ENCODE data around the gene RFX2.
"Not testable (repeated sequence)": the region's sequence is repeated elsewhere in the genome, so short reads cannot be mapped to it uniquely, and the experiment has no call there.

The RFX2 gene

DNA sequence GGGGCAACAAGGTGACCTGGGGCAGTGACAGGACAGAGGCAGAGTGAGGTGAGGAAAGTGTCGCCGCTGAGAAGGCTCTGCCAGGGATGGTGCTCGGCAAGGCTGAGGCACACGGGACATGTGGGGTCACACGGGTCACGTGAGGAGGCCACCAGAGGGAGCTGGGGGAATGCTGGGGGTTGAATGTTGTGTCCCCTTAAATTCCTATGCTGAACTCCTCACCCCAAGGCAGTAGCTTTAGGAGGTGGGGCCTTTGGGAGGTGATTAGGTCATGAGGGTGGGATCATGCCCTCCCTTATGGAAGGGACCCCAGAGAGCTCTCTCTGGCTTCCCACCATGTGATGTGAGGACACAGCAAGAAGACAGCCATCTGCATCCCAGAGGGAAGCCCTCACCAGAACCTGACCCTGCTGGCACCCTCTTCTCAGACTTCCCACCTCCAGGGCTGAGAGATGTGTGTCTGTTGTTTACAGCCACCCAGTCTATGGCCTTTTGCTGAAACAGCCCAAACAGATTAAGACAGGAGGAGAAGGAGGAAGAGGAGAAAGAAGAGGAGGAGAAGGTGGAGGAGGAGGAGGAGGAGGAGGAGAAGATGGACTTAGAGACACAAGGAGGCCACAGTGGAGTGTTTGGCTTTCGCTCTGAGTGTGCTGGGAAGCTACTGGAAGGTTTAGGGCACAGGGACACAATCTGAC is 35.4 kb downstream of the RFX2 start:
- DNase-seq = no peak

DNA sequence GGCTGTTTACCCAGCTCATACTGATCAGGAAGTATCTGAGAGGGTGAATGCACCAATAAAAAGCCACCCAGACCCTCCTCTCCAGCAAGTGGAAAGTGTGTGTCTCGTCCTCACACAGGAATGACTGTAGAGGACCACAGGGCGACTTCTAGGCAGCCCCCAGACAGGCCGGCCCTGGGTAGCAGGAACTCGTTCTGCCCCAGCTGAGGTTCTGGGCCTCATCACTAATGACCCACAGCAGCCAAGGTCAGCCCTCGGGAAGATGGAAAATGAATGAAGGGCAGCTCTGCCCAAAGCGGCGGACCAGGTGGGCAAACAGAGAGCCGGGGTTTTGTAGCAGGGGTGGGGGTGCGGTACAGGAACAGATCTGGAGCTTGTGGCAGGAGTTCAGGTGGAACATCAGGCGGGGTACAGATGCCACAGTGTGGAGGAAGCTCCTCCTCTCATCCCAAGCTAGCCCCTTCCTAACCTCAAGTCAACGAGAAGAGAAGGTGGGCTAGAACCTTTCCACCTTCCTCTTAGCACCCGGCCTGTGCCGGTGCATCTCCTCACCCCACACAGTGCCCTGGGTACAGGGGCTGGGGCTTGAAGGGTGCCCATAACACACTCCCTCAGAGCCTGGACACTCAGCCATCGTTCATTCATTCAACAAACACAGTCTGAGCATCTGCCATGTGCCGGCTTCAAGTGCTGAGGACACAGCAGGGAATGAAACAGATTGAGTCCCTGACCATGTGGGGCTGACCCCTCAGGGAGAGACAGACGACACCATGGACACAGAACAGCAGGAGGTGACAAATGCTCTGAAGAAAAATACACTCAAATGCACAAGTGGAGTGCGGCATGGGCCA is 36.2 kb downstream of the RFX2 start:
- no peak for DNase-seq

DNA sequence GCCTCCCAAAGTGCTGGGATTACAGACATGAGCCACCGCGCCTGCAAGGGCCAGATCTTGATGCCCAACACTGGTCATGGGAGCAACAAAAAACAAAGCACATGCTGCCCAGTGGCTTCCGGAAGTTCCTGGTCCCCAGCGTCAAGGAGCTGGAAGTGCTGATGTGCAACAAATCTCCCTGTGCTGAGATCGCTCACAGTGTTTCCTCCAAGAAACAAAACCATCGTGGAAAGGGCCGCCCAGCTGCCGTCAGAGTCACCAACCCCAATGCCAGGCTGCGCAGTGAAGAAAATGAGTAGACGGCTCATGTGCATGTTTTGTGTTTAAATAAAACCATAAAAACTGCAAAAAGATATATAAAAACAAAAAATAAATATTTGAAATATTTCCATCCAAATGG is 37.1 kb downstream of the RFX2 start:
- DNase-seq = not testable (repeated sequence)

DNA sequence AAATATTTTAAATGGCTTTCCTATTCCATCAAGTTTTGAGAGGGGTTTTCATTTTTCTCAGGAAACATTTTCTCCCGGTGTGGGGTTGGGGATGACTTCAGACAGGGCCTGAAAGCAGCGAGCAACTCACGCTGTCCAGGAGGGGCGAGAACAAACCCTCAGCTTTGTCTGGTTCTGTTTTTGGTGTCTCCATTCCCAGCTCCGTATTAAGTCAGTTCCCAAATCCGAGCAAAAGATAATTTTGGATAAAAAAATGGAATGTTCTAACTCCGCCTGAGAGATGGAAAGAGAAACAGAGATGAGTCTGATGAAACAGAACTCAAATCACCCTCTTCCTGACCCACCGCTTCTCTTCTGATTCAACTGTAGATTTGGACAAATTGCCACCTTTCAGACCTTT is 38.4 kb downstream of the RFX2 start:
- DNase-seq = no peak

DNA sequence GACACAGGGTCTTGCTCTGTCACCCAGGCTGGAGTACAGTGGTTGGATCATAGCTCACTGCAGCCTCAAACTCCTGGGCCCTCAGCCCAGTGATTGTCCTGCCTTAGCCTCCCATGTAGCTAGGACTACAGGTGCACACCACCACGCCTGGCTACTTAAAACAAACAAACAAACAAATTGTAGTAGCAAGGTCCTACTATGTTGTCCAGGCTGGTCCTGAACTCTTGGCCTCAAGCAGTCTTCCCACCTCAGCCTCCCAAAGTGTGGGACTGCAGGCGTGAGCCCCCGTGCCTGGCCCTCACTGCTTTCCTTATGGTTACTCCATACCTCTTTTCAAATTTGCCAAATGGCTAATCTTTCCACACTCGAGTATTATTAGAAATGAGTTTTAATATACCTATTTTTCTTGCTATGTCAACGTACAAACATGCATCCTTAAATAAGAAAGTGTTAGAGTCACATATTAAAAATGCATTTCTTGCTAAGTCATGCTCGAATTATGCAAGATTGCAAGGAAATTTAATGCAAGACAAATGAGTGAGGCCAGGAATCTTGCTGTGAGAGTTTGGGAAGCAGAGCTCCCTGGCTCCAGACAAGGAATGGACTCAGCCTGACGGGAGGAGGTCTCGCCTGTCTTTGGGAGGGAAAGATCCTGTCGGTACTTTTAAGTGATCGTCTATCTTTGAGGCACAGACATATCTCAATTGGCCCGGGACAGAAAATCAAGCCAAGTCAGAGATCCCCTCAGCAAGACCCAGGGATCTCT is 39.4 kb downstream of the RFX2 start:
- DNase-seq = peak; percentile 94

DNA sequence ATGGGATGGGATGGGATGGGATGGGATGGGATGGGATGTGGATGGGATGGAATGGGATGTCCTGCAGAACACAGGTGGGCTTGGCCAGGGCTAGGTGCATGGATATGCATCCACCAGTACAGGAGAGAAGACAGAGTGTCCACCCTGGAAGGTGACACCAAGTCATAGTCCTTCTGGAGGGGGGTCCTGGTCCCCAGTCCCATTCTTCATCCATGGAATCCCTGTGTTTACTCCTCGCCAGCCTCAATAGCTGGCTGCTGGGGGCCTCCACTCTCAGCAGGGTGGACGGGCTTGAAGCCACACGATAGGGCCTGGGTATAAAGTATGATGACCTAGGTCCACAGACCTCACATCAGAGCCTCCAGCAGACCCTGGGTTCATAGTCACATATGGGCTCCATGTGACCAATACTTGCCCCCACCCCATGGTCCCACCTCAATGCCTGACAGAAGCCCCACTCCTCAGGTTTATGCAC is 40.1 kb downstream of the RFX2 start:
- no peak for DNase-seq

DNA sequence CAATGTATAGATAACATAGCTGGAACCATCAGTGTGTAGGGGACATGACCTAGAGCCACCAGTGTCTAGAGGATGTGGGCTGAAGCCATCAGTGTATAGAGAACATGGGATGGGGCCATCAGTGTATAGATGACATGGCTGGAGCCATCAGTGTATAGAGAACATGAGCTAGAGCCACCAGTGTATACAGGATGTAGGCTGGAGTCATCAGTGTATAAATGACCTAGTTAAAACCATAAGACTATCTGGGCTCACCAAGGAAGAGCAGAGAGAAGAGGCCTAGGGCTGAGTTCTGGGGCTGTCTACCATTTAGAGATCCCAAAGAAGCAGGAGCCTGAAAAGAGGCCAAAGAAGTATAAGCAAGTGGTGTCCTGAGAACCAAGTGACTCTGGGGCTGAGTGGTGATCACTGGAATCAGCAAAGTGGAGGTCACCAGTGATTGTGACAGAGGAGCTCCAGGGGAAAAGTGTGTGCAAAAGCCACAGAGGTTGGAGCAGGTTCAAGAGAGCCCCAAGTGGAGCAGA is 41.0 kb downstream of the RFX2 start:
- no peak for DNase-seq

DNA sequence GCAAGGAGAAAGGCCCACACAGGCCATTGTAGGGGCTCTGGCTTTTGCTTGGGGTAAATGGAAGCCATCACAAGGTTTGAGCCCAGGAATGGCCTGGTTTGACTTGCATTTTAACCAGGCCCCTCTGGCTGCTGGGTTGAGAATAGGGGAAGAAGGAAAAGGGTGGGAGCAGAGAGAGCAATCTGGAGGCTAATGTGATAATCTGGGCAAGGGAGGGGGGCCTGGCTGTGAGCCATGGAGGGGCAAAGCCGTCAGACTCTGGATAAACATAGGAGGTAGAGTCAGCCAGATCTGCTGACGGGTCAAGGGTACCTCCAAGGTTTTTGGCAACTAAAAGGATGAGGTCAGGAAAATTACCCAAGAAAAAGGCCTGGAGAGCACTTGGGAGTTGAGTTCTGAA is 41.6 kb downstream of the RFX2 start:
- DNase-seq = no peak

DNA sequence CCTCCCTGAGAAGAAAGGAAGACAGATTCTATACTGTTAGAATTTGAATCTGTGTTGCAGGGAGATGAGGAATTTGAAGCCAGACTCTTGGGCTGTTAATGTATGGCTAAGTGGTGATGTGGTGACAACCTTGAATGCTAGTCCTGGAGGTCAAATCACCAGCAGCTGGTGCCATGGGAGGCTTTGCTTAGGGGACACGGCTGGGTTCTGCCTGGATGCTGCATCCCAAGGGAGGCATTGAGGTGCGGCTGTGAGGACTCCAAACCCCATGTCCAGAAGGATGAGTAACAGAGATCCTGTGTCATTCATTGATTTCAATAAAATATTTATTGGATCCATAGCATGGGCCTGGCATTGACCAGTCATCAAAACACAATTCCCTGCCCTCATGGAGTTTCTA is 42.3 kb downstream of the RFX2 start:
- DNase-seq = no peak

DNA sequence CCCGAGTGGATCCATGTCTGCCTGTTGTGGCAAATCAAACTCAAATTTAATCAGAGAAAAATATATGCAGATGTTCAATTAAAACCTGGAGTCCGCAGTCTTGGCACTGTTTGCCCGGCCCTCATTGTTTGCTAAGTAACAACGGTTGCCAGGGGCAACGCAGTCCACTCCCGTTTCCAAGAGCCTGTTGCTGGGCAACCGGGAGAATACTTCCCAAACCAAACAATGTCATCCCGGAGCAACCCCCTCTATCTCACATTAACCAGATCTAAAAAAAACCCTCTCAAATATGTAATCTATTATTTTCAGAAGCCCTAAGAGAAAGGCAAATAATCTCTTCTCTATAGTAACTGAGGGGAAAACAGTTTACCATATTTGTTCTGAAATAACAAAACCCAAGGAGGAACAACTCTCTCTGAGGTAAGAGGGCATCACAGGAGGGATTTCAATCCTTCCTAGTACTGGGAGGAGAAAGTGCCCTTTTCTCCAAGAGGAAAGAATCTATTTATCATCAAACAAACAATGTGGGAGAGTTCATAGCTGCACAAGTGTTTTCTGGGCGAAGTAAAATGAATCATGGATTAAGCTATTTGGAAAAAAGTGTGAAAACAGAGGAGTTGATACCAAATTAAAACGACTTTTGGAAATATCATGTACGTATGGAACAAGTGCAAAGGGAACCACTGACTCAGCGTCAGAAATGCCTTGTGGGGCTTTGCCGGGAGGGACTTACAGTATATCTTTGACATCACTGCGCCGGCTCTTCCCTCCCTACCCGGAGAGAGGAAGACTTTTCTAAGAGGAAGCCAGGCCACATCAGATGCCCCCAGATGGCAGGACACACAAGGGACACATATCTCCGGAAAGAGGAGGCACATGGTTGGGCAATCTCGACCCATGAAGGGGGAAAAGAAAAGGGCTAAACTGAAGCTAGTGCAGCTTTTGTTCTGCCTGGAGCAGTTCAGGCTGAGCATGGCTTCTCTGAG is 43.3 kb downstream of the RFX2 start:
- peak; percentile 87 for DNase-seq

DNA sequence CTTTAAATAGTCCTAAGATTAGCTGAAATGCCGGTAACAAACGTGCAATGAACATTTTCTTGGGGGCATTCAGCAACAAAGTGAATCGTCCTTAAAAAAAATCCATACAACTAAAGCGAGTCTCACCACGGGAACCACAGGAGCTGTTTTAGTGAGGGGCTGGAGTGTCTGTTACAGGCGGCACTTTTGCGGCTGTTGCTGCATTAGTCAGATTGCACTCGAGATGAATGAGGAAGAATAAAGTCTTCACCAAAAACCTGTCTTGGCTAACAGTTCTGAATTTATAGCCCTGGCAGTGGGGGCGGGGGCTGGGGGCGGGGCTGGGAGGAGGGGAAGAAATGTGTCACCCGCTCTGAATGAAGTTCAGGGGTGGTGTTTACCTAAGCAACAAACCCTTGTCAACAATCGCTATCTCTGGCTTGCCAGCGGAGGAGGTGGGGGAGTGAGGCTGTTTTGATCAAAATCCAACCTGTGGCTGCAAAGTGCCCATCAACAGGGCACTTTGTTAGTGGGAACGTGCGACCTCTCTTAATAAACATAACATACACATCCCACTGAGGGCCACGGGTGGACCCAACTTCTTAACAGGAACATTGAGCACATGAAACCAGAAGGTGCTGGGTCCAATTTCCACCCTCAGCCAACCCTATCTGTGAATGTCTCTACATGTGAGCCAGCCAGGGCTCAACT is 44.5 kb downstream of the RFX2 start:
- DNase-seq = peak; percentile 68

DNA sequence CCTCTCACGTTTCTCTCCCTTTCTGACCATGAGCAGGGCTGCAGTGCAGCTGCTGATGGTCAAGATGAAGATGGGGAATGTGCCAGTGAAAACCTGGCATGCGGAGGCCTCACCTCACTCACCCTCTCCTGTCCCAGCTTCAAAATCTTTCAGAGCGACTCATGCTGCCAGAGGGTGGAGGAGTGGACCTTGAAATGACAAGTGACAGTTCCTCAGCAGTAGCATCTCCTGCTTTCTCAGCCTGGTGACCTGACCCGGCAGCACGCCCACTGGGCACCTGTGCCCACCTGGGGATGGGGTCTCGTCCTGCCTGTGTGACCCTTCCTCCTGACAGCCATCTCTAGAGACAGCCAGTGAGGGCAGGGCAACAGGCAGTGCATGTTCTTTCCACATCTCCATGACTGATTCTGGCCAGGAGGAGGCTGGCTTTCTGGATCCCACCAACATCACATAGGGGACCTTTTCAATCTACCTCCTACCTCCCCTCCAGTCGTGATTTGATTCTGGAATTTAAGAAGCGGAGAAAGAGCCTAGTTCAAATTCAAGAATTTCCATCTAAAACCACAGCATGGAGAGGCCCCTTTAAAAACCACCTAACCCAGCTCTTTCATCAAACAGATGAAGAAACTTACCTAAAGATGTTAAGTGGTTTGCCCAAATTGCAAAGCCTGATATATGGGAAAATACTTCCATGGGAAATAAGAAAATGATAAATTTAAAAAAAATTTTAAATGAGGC is 45.8 kb downstream of the RFX2 start:
- DNase-seq = no peak

DNA sequence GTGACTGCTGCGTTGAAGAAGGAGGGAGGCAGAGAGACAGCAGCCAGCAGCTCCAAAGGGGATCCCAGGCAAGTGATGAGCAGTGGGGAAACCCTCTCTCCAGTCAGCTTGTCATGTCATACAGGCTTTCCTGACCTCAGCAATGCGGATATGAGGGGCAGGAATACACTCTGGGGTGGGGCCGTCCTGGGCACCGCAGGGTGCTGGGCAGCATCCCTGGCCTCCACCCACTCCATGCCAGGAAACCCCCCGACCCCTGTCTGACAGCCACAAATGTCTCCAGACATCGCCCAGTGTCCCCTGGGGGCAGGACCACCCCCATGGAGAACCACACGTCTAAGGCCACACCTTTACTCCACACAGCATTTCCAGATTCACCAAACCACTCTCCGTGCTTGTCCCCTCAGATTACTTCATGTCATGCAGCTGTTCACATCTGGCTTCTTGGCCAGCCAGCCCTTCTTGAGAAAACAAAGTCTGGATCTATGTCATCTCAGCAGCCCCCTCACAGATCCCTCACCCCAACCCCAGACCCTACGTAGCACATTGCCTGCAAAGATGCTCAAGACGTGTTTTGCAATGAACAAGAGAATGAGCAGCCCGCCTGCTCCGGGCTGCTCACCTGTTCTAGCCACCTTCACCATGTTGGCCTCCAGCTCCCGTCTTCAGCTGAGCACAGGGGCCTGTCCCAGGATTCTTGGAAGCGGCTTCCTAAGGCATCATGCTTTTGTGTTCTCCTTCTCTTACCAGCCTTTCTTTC is 46.5 kb downstream of the RFX2 start:
- DNase-seq = no peak

DNA sequence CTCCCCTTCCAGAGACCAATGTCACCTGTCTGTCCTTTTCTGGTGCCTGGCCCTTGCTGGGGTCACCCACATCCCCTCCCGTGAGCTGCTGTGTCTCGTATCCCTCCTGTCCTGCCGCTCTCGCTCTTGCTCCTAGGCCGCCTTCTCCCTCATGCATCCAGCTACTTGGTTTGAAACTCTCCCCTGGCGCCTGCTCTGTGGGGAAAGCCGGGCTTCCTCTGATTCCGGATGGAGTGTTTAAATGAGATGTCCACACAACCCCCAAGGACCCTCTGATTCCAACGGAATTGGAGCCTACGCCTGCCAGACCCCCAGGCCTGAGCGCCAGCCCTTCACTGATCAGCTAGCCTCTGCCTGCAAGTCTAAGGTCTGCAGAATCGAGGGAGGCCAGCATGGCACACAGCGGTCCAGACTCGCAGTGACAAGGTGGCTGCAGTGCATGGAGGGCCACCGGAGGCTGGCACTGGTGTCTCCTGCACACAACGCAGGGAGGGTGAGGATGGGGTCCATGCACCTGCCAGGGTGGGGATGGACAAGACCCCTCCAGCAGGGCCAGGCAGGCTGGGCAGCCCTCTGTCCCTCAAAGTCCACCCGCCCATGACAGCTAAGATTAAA is 47.2 kb downstream of the RFX2 start:
- no peak for DNase-seq

DNA sequence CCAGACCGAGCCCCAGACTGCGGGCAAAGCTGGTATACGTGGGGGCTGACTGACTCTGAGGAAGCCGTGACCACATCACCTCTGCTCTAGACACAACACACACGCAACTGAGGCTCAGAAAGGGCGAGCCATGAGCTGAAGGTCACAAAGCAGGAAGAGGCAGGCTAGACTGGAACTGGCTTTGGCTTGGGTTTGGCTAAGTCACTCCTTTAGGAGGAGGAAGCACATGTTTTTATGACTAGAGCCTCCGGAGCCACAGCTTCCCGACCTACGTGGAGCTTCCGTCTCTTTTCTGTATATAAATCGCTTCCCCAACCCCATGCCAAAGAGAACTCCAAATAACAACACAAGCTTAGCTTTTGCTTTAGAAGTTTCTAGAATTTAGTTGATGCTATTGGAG is 48.0 kb downstream of the RFX2 start:
- no peak for DNase-seq

DNA sequence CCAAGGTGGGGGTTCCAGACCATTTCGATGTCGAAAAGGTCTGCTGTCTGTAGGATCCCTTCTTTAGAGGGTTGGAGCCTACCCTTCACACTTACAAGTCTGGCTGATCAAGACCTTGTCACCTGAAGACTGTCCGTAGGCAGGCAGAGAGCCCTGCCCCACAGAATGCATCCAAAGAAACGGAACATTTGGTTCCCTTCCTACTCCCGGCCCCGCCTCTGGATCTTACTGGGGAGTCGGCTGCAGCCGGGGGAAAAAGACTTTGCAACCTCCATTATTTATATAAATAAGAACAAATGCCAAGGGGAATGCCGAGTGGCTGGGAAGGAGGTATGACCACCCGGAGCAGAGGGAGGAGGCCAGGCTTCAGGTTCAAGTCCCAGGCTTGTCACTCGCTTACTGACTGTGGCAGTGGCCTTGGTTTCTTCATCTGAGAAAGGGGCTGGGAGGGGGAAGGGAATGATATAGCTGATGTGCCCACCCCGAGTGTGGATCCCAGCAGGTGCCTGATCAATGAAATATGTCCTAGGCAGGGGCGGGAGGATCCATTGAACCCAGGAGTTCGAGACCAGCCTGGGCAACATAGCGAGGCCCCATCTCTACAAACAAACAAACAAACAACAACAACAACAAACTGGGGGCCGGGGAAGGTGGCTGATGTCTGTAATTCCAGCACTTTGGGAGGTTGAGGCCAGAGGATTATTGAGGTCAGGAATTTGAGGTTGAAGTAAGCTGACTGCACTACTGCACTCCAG is 48.7 kb downstream of the RFX2 start:
- no peak for DNase-seq

DNA sequence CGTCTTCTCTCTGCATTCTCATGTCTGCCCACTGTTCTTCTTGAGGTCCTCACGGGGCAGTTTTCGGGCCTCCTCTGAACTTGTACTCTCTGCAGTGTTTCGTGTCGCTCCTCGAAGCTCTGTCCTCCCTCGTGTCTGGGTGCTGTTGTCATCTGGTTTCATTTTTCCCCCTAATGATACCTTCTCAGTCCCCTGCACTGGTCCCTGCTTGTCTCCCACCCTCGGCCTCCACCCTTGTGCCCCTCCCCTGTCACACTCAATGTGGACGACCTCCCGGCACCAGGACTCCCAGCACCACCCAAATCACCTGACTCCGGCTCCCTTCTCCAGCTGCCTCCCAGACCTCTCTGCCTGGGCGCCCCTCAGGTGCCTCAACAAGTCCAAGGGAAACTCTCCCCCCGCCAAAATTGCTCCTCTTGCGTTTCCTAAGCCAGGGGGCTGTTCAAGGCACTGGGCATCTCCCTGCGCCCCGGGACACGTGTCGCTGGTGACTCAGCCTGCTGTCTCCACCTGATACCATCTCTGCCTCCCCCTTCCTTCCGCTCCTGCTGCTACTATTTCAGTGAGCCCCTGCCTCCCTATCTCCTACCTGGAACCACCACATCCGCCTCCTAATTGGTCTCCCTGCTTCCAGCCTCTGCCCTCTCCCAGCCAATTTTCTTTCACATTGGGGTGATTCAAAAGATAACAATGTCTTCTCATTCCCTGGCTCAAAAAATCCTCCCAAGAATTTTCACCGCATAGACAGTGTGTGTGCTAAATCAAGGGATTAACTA is 49.5 kb downstream of the RFX2 start:
- peak; percentile 75 for DNase-seq
